AG09319 (cell line): ENCODE results near the gene HTR2C.
"Not testable (repeated sequence)": the region's sequence is repeated elsewhere in the genome, so short reads cannot be mapped to it uniquely, and the experiment has no call there.

Source experiments
- DNase-seq: peaks from one replicate; pipeline ENCODE4 v3.0.0-alpha.2; 2010; ENCODE audit warnings: low read depth; ENCODE audit errors: extremely low read depth
- CTCF ChIP-seq: IDR thresholded peaks from 2 replicates; pipeline ENCODE4 v1.5.1; 2011; ENCODE audit warnings: low read depth, mild to moderate bottlenecking, inconsistent platforms, low read length, moderate library complexity

The HTR2C gene

GRCh38 chrX:114905251-114905650, 321.4 kb downstream of the HTR2C start:
- TF ChIP-seq CTCF, result no peak
- no peak for DNase-seq

- DNase-seq, result no peak
- no peak for TF ChIP-seq CTCF
Observed at GRCh38 chrX:114906984-114907510, 323.2 kb downstream of the HTR2C start.

- TF ChIP-seq CTCF, result no peak
- DNase-seq, result no peak
Observed at GRCh38 chrX:114924423-114924822, 340.5 kb downstream of the HTR2C start.

GRCh38 chrX:114924856-114925255, 341.0 kb downstream of the HTR2C start:
- no peak for TF ChIP-seq CTCF
- no peak for DNase-seq

- DNase-seq, result no peak
- TF ChIP-seq CTCF, result no peak
Observed at GRCh38 chrX:114930227-114930626, 346.3 kb downstream of the HTR2C start.

- no peak for DNase-seq
- no peak for TF ChIP-seq CTCF
Observed at GRCh38 chrX:114932550-114932949, 348.7 kb downstream of the HTR2C start.

- DNase-seq, result not testable (repeated sequence)
Observed at GRCh38 chrX:114933291-114933690, 349.4 kb downstream of the HTR2C start.

GRCh38 chrX:114937090-114937489, 353.2 kb downstream of the HTR2C start:
- not testable (repeated sequence) for DNase-seq
